Esophagus squamous epithelium (tissue), 5 donors: ENCODE measurements around the gene YLPM1. TPM values are rescaled to one million over a fixed set of nuclear protein-coding genes. Genes with fewer than 3 reads are reported as not detected.

Source experiments
- DNase-seq: peaks from one replicate; lab custom pipeline; 2025; lab: John Stamatoyannopoulos, UW
- H3K27ac ChIP-seq, 4 donors: fragments of 200-600 bp; sonication (generic); one replicate each; pipeline ENCODE4 v1.5.1; 2016 to 2019; ENCODE audit warnings: mild to moderate bottlenecking in 1 of 4
- H3K27me3 ChIP-seq, 4 donors: fragments of 200-600 bp; sonication (generic); 1 replicate in 3 of 4; 2 replicates in 1 of 4; pipeline versions ENCODE4 v1.5.1 to v1.6.0; 2017 to 2021; ENCODE audit warnings: antibody characterized with exemption in 1 of 4
- H3K36me3 ChIP-seq, 3 donors: fragments of 200-600 bp; sonication (generic); one replicate each; pipeline ENCODE4 v1.5.1; 2016 to 2019
- H3K4me1 ChIP-seq, 3 donors: fragments of 200-600 bp; sonication (generic); one replicate each; pipeline ENCODE4 v1.5.1; 2017 to 2019
- H3K4me3 ChIP-seq, 4 donors: fragments of 200-600 bp; sonication (generic); 1 replicate in 3 of 4; 2 replicates in 1 of 4; pipeline ENCODE4 v1.5.1; 2016 to 2019; ENCODE audit warnings: mild to moderate bottlenecking in 2 of 4, moderate library complexity in 1 of 4
- H3K9me3 ChIP-seq, 3 donors: fragments of 200-600 bp; sonication (generic); one replicate each; pipeline ENCODE4 v1.5.1; 2016 to 2019
- POLR2A ChIP-seq, 4 donors: fragments of 450-650 bp; IDR thresholded peaks; one replicate each; pipeline ENCODE4 v1.6.1; 2017; ENCODE audit warnings: antibody characterized with exemption in 4 of 4, mild to moderate bottlenecking in 4 of 4, moderate library complexity in 3 of 4
- WGBS, 2 donors: methylation state at CpG; one replicate each; pipeline ENCODE4 v1.1.5; 2018; 5-methylcytosine and 5-hydroxymethylcytosine counted together
- intact Hi-C: fragments of 100-400 bp; cut with DNase I; formaldehyde crosslinking; loops from one replicate; pipeline ENCODE4 v1.15.0; 2022
- total RNA-seq, 4 donors: library from RNA; depleted of rRNA; stranded (reverse); fragments of >200 nt; gene quantifications; one replicate each; pipeline ENCODE4 v1.1.0, GENCODE V29; 2016
- TF ChIP-seq, protein P1 (sequence below), 6 experiments: fragments of 450-650 bp in 4 of 6; fragments of 200-600 bp in 2 of 6; sonication (generic) in 2 of 6; IDR thresholded peaks; one replicate each; pipeline ENCODE4 v1.5.1; 2016 to 2019; ENCODE audit warnings: antibody characterized with exemption in 6 of 6, mild to moderate bottlenecking in 4 of 6, moderate library complexity in 4 of 6
- donor health status: DM: yes; HTN: yes; CAD: no.

The YLPM1 gene, protein sequence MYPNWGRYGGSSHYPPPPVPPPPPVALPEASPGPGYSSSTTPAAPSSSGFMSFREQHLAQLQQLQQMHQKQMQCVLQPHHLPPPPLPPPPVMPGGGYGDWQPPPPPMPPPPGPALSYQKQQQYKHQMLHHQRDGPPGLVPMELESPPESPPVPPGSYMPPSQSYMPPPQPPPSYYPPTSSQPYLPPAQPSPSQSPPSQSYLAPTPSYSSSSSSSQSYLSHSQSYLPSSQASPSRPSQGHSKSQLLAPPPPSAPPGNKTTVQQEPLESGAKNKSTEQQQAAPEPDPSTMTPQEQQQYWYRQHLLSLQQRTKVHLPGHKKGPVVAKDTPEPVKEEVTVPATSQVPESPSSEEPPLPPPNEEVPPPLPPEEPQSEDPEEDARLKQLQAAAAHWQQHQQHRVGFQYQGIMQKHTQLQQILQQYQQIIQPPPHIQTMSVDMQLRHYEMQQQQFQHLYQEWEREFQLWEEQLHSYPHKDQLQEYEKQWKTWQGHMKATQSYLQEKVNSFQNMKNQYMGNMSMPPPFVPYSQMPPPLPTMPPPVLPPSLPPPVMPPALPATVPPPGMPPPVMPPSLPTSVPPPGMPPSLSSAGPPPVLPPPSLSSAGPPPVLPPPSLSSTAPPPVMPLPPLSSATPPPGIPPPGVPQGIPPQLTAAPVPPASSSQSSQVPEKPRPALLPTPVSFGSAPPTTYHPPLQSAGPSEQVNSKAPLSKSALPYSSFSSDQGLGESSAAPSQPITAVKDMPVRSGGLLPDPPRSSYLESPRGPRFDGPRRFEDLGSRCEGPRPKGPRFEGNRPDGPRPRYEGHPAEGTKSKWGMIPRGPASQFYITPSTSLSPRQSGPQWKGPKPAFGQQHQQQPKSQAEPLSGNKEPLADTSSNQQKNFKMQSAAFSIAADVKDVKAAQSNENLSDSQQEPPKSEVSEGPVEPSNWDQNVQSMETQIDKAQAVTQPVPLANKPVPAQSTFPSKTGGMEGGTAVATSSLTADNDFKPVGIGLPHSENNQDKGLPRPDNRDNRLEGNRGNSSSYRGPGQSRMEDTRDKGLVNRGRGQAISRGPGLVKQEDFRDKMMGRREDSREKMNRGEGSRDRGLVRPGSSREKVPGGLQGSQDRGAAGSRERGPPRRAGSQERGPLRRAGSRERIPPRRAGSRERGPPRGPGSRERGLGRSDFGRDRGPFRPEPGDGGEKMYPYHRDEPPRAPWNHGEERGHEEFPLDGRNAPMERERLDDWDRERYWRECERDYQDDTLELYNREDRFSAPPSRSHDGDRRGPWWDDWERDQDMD (N-terminal part only)
- 10 to 100 TPM; 20.4 to 48.8 (median 28.2) TPM for total RNA-seq

DNA sequence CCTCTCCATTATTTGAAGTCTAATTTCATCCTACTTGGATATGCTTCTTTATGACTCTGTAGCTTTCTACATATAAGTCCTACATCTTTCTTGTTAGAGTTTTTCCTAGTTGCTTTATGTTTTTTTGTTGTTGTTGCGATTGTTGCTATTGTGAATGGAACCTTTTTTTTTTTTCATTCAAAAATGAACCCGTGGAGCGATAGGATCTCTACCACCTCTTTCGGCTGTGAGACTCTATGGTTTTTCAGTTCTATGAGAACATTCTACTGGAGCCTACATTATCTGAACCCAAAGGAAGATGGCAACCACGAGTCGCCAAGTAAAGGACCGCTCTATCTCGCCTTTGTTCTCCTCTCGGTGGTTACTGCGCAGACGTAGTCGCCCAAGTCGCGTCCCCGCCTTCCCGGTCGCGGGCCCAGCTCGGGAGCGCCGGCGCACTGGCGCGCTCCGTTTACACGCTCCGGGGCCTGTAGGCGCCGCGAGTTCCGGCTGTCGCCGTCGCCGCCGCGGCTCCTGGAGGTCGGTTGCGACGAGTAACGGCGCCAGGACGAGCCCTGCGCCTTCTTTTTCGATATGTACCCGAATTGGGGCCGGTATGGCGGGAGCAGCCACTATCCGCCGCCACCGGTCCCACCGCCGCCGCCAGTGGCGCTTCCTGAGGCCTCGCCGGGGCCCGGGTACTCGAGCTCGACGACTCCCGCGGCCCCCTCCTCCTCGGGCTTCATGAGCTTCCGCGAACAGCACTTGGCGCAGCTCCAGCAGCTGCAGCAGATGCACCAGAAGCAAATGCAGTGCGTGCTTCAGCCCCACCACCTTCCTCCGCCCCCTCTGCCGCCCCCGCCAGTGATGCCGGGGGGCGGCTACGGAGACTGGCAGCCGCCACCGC lies at the start of gene YLPM1:
YLPM1 (plus strand) TSS at position 400 of the 886 bp plus-strand sequence; CDS start at position 574, 174 bp downstream.
- intact Hi-C loops: no loop called here
- H3K4me1 ChIP-seq: peaks cover 17 to 53% (median 25%) of the 10 kb centered on the region in 3 donors
- peak within 1 kb of the TSS; percentile 90 to 93 (median 90) for H3K27ac ChIP-seq
- TF ChIP-seq, protein P1, sequence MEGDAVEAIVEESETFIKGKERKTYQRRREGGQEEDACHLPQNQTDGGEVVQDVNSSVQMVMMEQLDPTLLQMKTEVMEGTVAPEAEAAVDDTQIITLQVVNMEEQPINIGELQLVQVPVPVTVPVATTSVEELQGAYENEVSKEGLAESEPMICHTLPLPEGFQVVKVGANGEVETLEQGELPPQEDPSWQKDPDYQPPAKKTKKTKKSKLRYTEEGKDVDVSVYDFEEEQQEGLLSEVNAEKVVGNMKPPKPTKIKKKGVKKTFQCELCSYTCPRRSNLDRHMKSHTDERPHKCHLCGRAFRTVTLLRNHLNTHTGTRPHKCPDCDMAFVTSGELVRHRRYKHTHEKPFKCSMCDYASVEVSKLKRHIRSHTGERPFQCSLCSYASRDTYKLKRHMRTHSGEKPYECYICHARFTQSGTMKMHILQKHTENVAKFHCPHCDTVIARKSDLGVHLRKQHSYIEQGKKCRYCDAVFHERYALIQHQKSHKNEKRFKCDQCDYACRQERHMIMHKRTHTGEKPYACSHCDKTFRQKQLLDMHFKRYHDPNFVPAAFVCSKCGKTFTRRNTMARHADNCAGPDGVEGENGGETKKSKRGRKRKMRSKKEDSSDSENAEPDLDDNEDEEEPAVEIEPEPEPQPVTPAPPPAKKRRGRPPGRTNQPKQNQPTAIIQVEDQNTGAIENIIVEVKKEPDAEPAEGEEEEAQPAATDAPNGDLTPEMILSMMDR (IDR thresholded peaks at IDR 0.05): peak in 5 of 6 experiments; percentile 27 to 90 (median 30)
- TF ChIP-seq POLR2A (IDR thresholded peaks at IDR 0.05): peak in 3 of 4 donors; percentile 62 to 83 (median 82)
- no peaks in the 10 kb centered on the region for H3K36me3 ChIP-seq
- DNase-seq: peak; percentile 32
- no peaks in the 10 kb centered on the region for H3K9me3 ChIP-seq
- 0 to 1% methylated on average over 13 to 26 of the region's 76 CpGs for WGBS, 2 donors
- no peaks in the 10 kb centered on the region for H3K27me3 ChIP-seq
- H3K4me3 ChIP-seq: peak within 1 kb of the TSS; percentile 80 to 96 (median 89)

DNA sequence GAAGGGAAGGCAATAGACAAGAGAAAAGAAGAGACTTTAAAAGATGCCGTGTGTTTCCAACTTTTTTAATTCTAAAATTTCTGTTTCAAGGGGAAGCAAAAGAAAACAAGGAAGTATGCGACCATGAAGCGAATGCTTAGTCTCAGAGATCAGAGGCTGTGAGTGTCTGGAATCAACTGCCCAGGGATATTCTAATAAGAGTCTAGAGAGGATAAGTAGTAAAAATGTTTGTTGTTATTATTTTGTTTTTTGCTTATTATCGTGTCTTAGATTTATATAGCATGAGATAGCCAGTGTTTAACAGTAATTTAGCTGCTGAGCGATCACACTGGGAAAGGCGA lies 49.8 kb upstream of the YLPM1 start:
- H3K4me1 ChIP-seq: peaks cover 11 to 40% (median 19%) of the 10 kb centered on the region in 3 donors
- peaks cover 3 to 38% (median 7%) of the 10 kb centered on the region in 3 donors for H3K36me3 ChIP-seq
- 12% methylated on average over 6 of the region's 6 CpGs for WGBS, 2 donors
- no peaks in the 10 kb centered on the region for H3K27me3 ChIP-seq
- H3K9me3 ChIP-seq: no peaks in the 10 kb centered on the region
- TF ChIP-seq POLR2A (IDR thresholded peaks at IDR 0.05): no peak
- TF ChIP-seq, protein P1 (IDR thresholded peaks at IDR 0.05): no peak
- intact Hi-C loops: no loop called here
- peak overlapping the region; percentile 64 to 95 (median 78) for H3K4me3 ChIP-seq
- peak overlapping the region; percentile 87 to 93 (median 88) for H3K27ac ChIP-seq
- DNase-seq: no peak

DNA sequence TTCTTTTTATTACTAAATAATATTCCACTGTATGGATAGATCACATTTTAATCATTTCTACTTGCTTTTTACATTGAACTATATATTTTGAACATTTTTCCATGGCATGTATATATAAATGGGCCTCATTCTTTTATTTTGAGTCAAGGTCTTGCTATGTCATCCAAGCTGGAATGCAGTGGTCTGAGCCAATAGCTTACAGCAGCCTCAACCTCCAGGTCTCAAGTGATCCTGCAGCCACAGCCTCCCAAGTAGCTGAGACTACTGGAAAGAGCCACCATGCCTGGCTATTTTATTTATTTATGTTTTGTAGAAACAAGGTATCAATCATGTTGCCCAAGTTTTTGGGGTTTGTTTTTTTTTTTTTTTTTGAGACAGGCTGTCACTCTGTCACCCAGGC lies 42.6 kb upstream of the YLPM1 start:
- Histone ChIP-seq H3K27ac (no peak overlapping the region), H3K9me3 (no peaks in the 10 kb centered on the region), H3K4me1 (no peaks in the 10 kb centered on the region), H3K27me3 (no peaks in the 10 kb centered on the region), H3K36me3 (peaks cover 3 to 99% (median 18%) of the 10 kb centered on the region in 3 donors), H3K4me3 (no peak overlapping the region)
- intact Hi-C loops: no loop called here
- TF ChIP-seq, protein P1 (IDR thresholded peaks at IDR 0.05): no peak
- no peak for TF ChIP-seq POLR2A (IDR thresholded peaks at IDR 0.05)
- DNase-seq: no peak

DNA sequence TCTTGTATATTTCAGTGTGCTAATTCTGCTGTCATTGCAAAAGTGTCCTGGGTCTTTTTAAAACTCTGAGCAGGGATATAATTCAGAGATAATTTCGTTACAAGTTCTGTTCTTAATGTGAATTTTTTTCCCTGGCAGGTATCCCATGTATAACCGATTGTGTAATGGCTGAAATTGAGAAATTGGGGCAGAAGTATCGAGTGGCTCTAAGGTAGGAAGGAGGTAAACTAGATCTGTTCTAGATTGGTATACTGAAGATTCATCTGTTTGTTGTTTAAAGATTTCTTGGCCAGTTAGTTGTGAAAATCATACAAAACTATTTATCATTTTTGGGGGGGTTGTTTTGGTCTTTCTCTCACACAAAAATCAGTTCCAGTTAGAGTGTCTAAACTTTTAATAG lies 40.0 kb upstream of the YLPM1 start:
- Histone ChIP-seq H3K36me3 (peaks cover 1 to 82% (median 20%) of the 10 kb centered on the region in 3 donors), H3K9me3 (no peaks in the 10 kb centered on the region), H3K27me3 (no peaks in the 10 kb centered on the region), H3K27ac (no peak overlapping the region), H3K4me3 (no peak overlapping the region), H3K4me1 (no peaks in the 10 kb centered on the region)
- WGBS, 2 donors: 85 to 86% methylated on average over 3 of the region's 3 CpGs
- no peak for DNase-seq
- TF ChIP-seq, protein P1 (IDR thresholded peaks at IDR 0.05): no peak
- TF ChIP-seq POLR2A (IDR thresholded peaks at IDR 0.05): no peak
- intact Hi-C loops: no loop called here
